HepG2 (cell line): ENCODE results near the gene SNAI3. TPM values are rescaled to one million over a fixed set of nuclear protein-coding genes. Genes with fewer than 3 reads are reported as not detected.

Source experiments
- ATAC-seq: fragments of 200-7000 bp; cut with Tn5 transposase; 3 replicates; pipeline ENCODE4 v1.9.1; 2020; ENCODE audit warnings: mild to moderate bottlenecking, moderate library complexity
- BruUV-seq: library from RNA; stranded (reverse); fragments of 400-500 nt; replicated peaks from 2 replicates; lab custom pipeline; 2021; lab: Mats Ljungman, UMichigan
- CTCF ChIA-PET: fragments of 300-600 bp; formaldehyde crosslinking; extraction: SDS; loops from one replicate; lab custom pipeline; 2021; ENCODE audit warnings: low total read pairs, inconsistent platforms, low intra/inter-chr PET ratio; lab: Yijun Ruan, JAX
- POLR2A ChIA-PET: fragments of 350-600 bp; sonication (Branson Sonifier 250); formaldehyde crosslinking; loops from one replicate; lab custom pipeline; 2020; ENCODE audit warnings: antibody characterized with exemption, inconsistent platforms; lab: Yijun Ruan, JAX
- DNase-seq: peaks from one replicate; pipeline ENCODE4 v3.0.0-alpha.2; 2015; ENCODE audit warnings: low spot score
- FAIRE-seq: peaks from 3 replicates; lab custom pipeline; 2011; peaks lifted over from hg19 to GRCh38; lab: Jason Lieb, UNC
- H2AFZ ChIP-seq: one replicate; pipeline ENCODE4 v1.6.1; 2011; ENCODE audit warnings: low read length, inconsistent platforms
- H3K27ac ChIP-seq: fragments of 300-600 bp; 3 replicates; pipeline ENCODE4 v1.8.0; 2011; ENCODE audit warnings: mixed run types, mild to moderate bottlenecking, mixed read lengths, low read length, inconsistent platforms; ENCODE audit not compliant: insufficient read depth; ENCODE audit errors: extremely low read length
- H3K27me3 ChIP-seq, 2 experiments: fragments of 200-600 bp in 1 of 2; 2 replicates in 1 of 2; 3 replicates in 1 of 2; pipeline versions ENCODE4 v1.6.0 to v1.8.0; 2011; ENCODE audit warnings: low read length in 2 of 2, mild to moderate bottlenecking in 2 of 2, moderate library complexity in 2 of 2, inconsistent platforms in 1 of 2; ENCODE audit not compliant: insufficient read depth in 2 of 2, control insufficient read depth in 1 of 2
- H3K36me3 ChIP-seq, 2 experiments: fragments of 200-600 bp in 1 of 2; replicated peaks in 1 of 2; 2 replicates in 1 of 2; 3 replicates in 1 of 2; pipeline versions ENCODE4 v1.5.1 to v1.8.0; 2011; ENCODE audit warnings: low read length in 2 of 2, inconsistent platforms in 1 of 2; ENCODE audit not compliant: insufficient read depth in 2 of 2, control insufficient read depth in 1 of 2
- H3K4me1 ChIP-seq: 2 replicates; pipeline ENCODE4 v1.5.1; 2012; ENCODE audit warnings: low read length, inconsistent platforms; ENCODE audit not compliant: insufficient read depth
- H3K4me2 ChIP-seq: 2 replicates; pipeline ENCODE4 v1.6.0; 2011; ENCODE audit warnings: low read depth, low read length, inconsistent platforms
- H3K4me3 ChIP-seq, 3 experiments: fragments of 200-600 bp in 1 of 3; sonication (generic), shearing (Covaris generic) in 1 of 3; replicated peaks in 1 of 3; 2 replicates each; pipeline ENCODE4 v1.5.1; 2011 to 2016; ENCODE audit warnings: low read length in 3 of 3, inconsistent platforms in 2 of 3, low read depth in 2 of 3, mild to moderate bottlenecking in 2 of 3, control low read depth in 1 of 3, mixed read lengths in 1 of 3; ENCODE audit not compliant: insufficient read depth in 1 of 3
- H3K79me2 ChIP-seq: one replicate; pipeline ENCODE4 v1.6.1; 2011; ENCODE audit warnings: low read length, inconsistent platforms; ENCODE audit not compliant: insufficient read depth
- H3K9ac ChIP-seq: 2 replicates; pipeline ENCODE4 v1.6.0; 2011; ENCODE audit warnings: mild to moderate bottlenecking, low read depth, low read length, inconsistent platforms; ENCODE audit not compliant: insufficient read depth
- H3K9me3 ChIP-seq: 2 replicates; pipeline ENCODE4 v1.5.1; 2012; ENCODE audit warnings: mild to moderate bottlenecking, low read length
- H4K20me1 ChIP-seq: 2 replicates; pipeline ENCODE4 v1.6.0; 2011; ENCODE audit warnings: inconsistent platforms, mild to moderate bottlenecking, low read length, moderate library complexity; ENCODE audit not compliant: insufficient read depth
- ARID4A ChIP-seq: sonication (generic); formaldehyde crosslinking; IDR thresholded peaks from 2 replicates; pipeline ENCODE4 v1.5.0; 2020; ENCODE audit warnings: mild to moderate bottlenecking, missing genetic modification reagents, borderline replicate concordance
- BCL6 ChIP-seq: IDR thresholded peaks from 2 replicates; pipeline ENCODE4 v1.6.1; 2016; ENCODE audit warnings: missing genetic modification reagents, missing compliant biosample characterization
- CAMTA2 ChIP-seq: sonication (generic); formaldehyde crosslinking; IDR thresholded peaks from 2 replicates; pipeline ENCODE4 v1.4.0; 2020; ENCODE audit warnings: mild to moderate bottlenecking, missing genetic modification reagents, borderline replicate concordance
- CENPT ChIP-seq: sonication (generic); formaldehyde crosslinking; IDR thresholded peaks from 2 replicates; pipeline ENCODE4 v1.8.0; 2022; ENCODE audit warnings: low read depth, mild to moderate bottlenecking, moderate library complexity, missing genetic modification reagents
- CHD4 ChIP-seq: fragments of 200-600 bp; sonication (generic); IDR thresholded peaks from 2 replicates; pipeline ENCODE4 v1.7.0; 2017; ENCODE audit warnings: mild to moderate bottlenecking, low read length, borderline replicate concordance
- GABPB1 ChIP-seq: IDR thresholded peaks from 2 replicates; pipeline ENCODE4 v1.6.1; 2016; ENCODE audit warnings: mild to moderate bottlenecking, missing genetic modification reagents, moderate library complexity, missing compliant biosample characterization
- KLF15 ChIP-seq: sonication (generic); formaldehyde crosslinking; IDR thresholded peaks from 2 replicates; pipeline ENCODE4 v1.8.1; 2023; ENCODE audit warnings: borderline replicate concordance, mild to moderate bottlenecking, inconsistent platforms, missing genetic modification reagents, mixed read lengths
- PRDM4 ChIP-seq: sonication (generic); formaldehyde crosslinking; IDR thresholded peaks from 2 replicates; pipeline ENCODE4 v1.9.0; 2021; ENCODE audit warnings: missing genetic modification reagents, borderline replicate concordance
- RBM22 ChIP-seq: fragments of 200-400 bp; formaldehyde crosslinking; optimal IDR thresholded peaks from 2 replicates; pipeline ENCODE3; 2017; ENCODE audit warnings: mild to moderate bottlenecking, low read length, moderate library complexity
- SP4 ChIP-seq: sonication (generic); formaldehyde crosslinking; IDR thresholded peaks from 2 replicates; pipeline ENCODE4 v1.8.1; 2023; ENCODE audit warnings: mild to moderate bottlenecking, missing genetic modification reagents
- TBX2 ChIP-seq: sonication (generic); formaldehyde crosslinking; IDR thresholded peaks from 2 replicates; pipeline ENCODE4 v1.5.0; 2020; ENCODE audit warnings: missing genetic modification reagents, mild to moderate bottlenecking, borderline replicate concordance
- ZKSCAN5 ChIP-seq: sonication (generic); formaldehyde crosslinking; IDR thresholded peaks from 2 replicates; pipeline ENCODE4 v1.5.1; 2020; ENCODE audit warnings: mild to moderate bottlenecking, missing genetic modification reagents
- ZNF484 ChIP-seq: sonication (generic); formaldehyde crosslinking; IDR thresholded peaks from 2 replicates; pipeline ENCODE4 v1.5.1; 2020; ENCODE audit warnings: mild to moderate bottlenecking, low read depth, missing genetic modification reagents, borderline replicate concordance
- ZNF674 ChIP-seq: sonication (generic); formaldehyde crosslinking; IDR thresholded peaks from 2 replicates; pipeline ENCODE4 v1.5.0; 2020; ENCODE audit warnings: low read depth, mild to moderate bottlenecking, missing genetic modification reagents
- ZNF773 ChIP-seq: sonication (generic); formaldehyde crosslinking; IDR thresholded peaks from 2 replicates; pipeline ENCODE4 v1.4.0; 2020; ENCODE audit warnings: missing genetic modification reagents, borderline replicate concordance
- WGBS: methylation state at CpG from one replicate; pipeline ENCODE4 v1.1.6; 2017; ENCODE audit warnings: low lambda C conversion rate; 5-methylcytosine and 5-hydroxymethylcytosine counted together
- in situ Hi-C: cut with HindIII; loops from 2 replicates; pipeline ENCODE4 v1.10.0; 2017; ENCODE audit warnings: low pct_unique_long_range_greater_than_20kb; ENCODE audit not compliant: extremely low pct_ligation_motif_present
- intact Hi-C: fragments of 100-400 bp; cut with micrococcal nuclease; formaldehyde crosslinking; loops from one replicate; pipeline ENCODE4 v1.10.0; 2022; ENCODE audit not compliant: unreplicated experiment
- polyA plus RNA-seq, 8 experiments: library from polyadenylated mRNA; depleted of rRNA in 3 of 8; stranded (reverse) in 7 of 8; unstranded in 1 of 8; fragments of >200 nt; fragmentation: Illumina TruSeq in 4 of 8; extraction: Trizol in 4 of 8; gene quantifications; 2 replicates each; pipeline versions ENCODE4 v1.2.1 to v1.2.3, GENCODE V29; 2011 to 2016; ENCODE audit warnings: low read depth in 4 of 8, missing spikeins in 1 of 8, mixed read lengths in 1 of 8; ENCODE audit not compliant: insufficient read depth in 1 of 8
- total RNA-seq, 5 experiments: library from RNA; depleted of rRNA; stranded (reverse); fragments of >200 nt; fragmentation: Illumina TruSeq; extraction: Trizol; gene quantifications; 2 replicates each; pipeline ENCODE4 v1.2.3, GENCODE V29; 2016; ENCODE audit warnings: low read depth in 1 of 5

The SNAI3 gene
- total and polyA plus RNA-seq, 2 of the 13 experiments (the other 11 are each of a cell fraction or from before 2014, with no cell fraction given) = 0.09 to 0.18 TPM

- no TSS peak for BruUV-seq
Measured at GRCh38 chr16:88732961-88733294, 46.6 kb upstream of the SNAI3 start.

More at GRCh38 chr16:88732961-88733294, 46.6 kb upstream of the SNAI3 start:
- CTCF ChIA-PET = no interaction called here
- intact Hi-C loops = no loop called here
- Histone ChIP-seq H3K4me1 (no peaks in the 10 kb centered on the region), H3K27ac (no peak overlapping the region), H3K27me3 (no peaks in the 10 kb centered on the region), H3K9ac (no peak overlapping the region), H3K79me2 (no peaks in the 10 kb centered on the region), H4K20me1 (no peaks in the 10 kb centered on the region; the same call in 1 of the 2 replicates), H3K36me3 (peaks cover 36 to 57% of the 10 kb centered on the region in 2 experiments; a peak in 4 of 5 replicates), H3K9me3 (no peaks in the 10 kb centered on the region), H2AFZ (no peak overlapping the region), H3K4me3 (no peak overlapping the region), H3K4me2 (no peak overlapping the region)
- TF ChIP-seq ARID4A (CRISPR knock-in tag) (no peak), BCL6 (CRISPR knock-in tag) (no peak), GABPB1 (CRISPR knock-in tag) (no peak), SP4 (CRISPR knock-in tag) (no peak), CHD4 (no peak), ZNF773 (no peak), ZNF484 (no peak), CENPT (CRISPR knock-in tag) (no peak), RBM22 (no peak), ZNF674 (CRISPR knock-in tag) (no peak), CAMTA2 (CRISPR knock-in tag) (no peak), TBX2 (CRISPR knock-in tag) (no peak), ZKSCAN5 (CRISPR knock-in tag) (no peak), PRDM4 (no peak), KLF15 (CRISPR knock-in tag) (no peak)
- ATAC-seq (no peak), DNase-seq (no peak), FAIRE-seq (no peak)
- WGBS = 94% methylated on average over 9 of the region's 13 CpGs
- POLR2A ChIA-PET = no interaction called here
- in situ Hi-C loops = no loop called here
